Keratinocyte (primary cell): Measurements from ENCODE around the gene DSTYK. TPM values are rescaled to one million over a fixed set of nuclear protein-coding genes. Genes with fewer than 3 reads are reported as not detected.

Source experiments
- DNase-seq: peaks from one replicate; pipeline ENCODE4 v3.0.0-alpha.2; 2011; ENCODE audit warnings: low read depth, missing footprints, low spot score
- FAIRE-seq: peaks from 2 replicates; lab custom pipeline; 2011; peaks lifted over from hg19 to GRCh38; lab: Jason Lieb, UNC
- H2AFZ ChIP-seq: 2 replicates; pipeline ENCODE4 v1.6.0; 2012; ENCODE audit warnings: low read length, control low read depth, inconsistent platforms; ENCODE audit not compliant: control insufficient read depth
- H3K27ac ChIP-seq: 2 replicates; pipeline ENCODE4 v1.5.1; 2011; ENCODE audit warnings: low read length; ENCODE audit not compliant: control insufficient read depth, insufficient read depth
- H3K27me3 ChIP-seq: 3 replicates; pipeline ENCODE4 v1.6.0; 2011; ENCODE audit warnings: low read length; ENCODE audit not compliant: control insufficient read depth, insufficient read depth; ENCODE audit errors: extremely low read depth
- H3K36me3 ChIP-seq, 2 experiments: 2 replicates in 1 of 2; 3 replicates in 1 of 2; pipeline ENCODE4 v1.5.1; 2011; ENCODE audit warnings: low read length in 2 of 2, mild to moderate bottlenecking in 1 of 2; ENCODE audit not compliant: control insufficient read depth in 2 of 2, insufficient read depth in 2 of 2; ENCODE audit errors: extremely low read depth in 1 of 2
- H3K4me1 ChIP-seq: 3 replicates; pipeline ENCODE4 v1.5.1; 2011; ENCODE audit warnings: low read length; ENCODE audit not compliant: control insufficient read depth, insufficient read depth; ENCODE audit errors: extremely low read depth
- H3K4me2 ChIP-seq: 3 replicates; pipeline ENCODE4 v1.6.0; 2011; ENCODE audit warnings: low read depth, low read length; ENCODE audit not compliant: control insufficient read depth, insufficient read depth; ENCODE audit errors: extremely low read depth
- H3K4me3 ChIP-seq, 3 experiments: fragments of 200-600 bp in 1 of 3; sonication (generic) in 1 of 3; 2 replicates in 2 of 3; 3 replicates in 1 of 3; pipeline ENCODE4 v1.5.1; 2011 to 2016; ENCODE audit warnings: low read length in 3 of 3, mild to moderate bottlenecking in 3 of 3, control low read depth in 2 of 3, inconsistent platforms in 1 of 3, low read depth in 1 of 3, mixed read lengths in 1 of 3, mixed run types in 1 of 3, moderate library complexity in 1 of 3; ENCODE audit not compliant: control insufficient read depth in 2 of 3, insufficient read depth in 2 of 3; ENCODE audit errors: extremely low read depth in 1 of 3
- H3K79me2 ChIP-seq: 2 replicates; pipeline ENCODE4 v1.6.0; 2012; ENCODE audit warnings: low read length; ENCODE audit not compliant: control insufficient read depth, insufficient read depth
- H3K9ac ChIP-seq: 3 replicates; pipeline ENCODE4 v1.6.0; 2011; ENCODE audit warnings: low read length; ENCODE audit not compliant: control insufficient read depth, insufficient read depth; ENCODE audit errors: extremely low read depth
- H3K9me1 ChIP-seq: 3 replicates; pipeline ENCODE4 v1.6.0; 2011; ENCODE audit warnings: low read length; ENCODE audit not compliant: control insufficient read depth, insufficient read depth; ENCODE audit errors: extremely low read depth
- H3K9me3 ChIP-seq: 2 replicates; pipeline ENCODE4 v1.5.1; 2012; ENCODE audit warnings: low read depth, low read length; ENCODE audit not compliant: control insufficient read depth
- H4K20me1 ChIP-seq: 3 replicates; pipeline ENCODE4 v1.6.0; 2011; ENCODE audit warnings: low read length; ENCODE audit not compliant: control insufficient read depth, insufficient read depth; ENCODE audit errors: extremely low read depth
- CTCF ChIP-seq, 3 experiments: IDR thresholded peaks in 1 of 3; conservative IDR thresholded peaks in 1 of 3; optimal IDR thresholded peaks in 1 of 3; 2 replicates in 2 of 3; 3 replicates in 1 of 3; pipeline versions ENCODE3 to v1.5.1; 2011; ENCODE audit warnings: low read length in 3 of 3, mild to moderate bottlenecking in 3 of 3, moderate library complexity in 2 of 3, control low read depth in 1 of 3, inconsistent platforms in 1 of 3; ENCODE audit not compliant: insufficient read depth in 2 of 3; ENCODE audit errors: extremely low read depth in 1 of 3
- EZH2 ChIP-seq: IDR thresholded peaks from one replicate; pipeline ENCODE4 v1.6.1; 2012; ENCODE audit warnings: inconsistent platforms, mild to moderate bottlenecking, low read length, moderate library complexity
- dilution Hi-C: fragments of 300-500 bp; cut with MboI; formaldehyde crosslinking; loops from one replicate; pipeline ENCODE4 v1.7.0; 2020; ENCODE audit warnings: low sequenced_read_pairs; ENCODE audit not compliant: extremely low pct_ligation_motif_present
- polyA plus RNA-seq, 5 experiments: library from polyadenylated mRNA; depleted of rRNA in 3 of 5; stranded (reverse) in 3 of 5; stranded (forward) in 1 of 5; unstranded in 1 of 5; fragments of >200 nt; gene quantifications; 1 replicate in 1 of 5; 2 replicates in 3 of 5; 3 replicates in 1 of 5; pipeline versions ENCODE4 v1.2.1 to v1.2.3, GENCODE V29; 2011 to 2012; ENCODE audit warnings: missing spikeins in 2 of 5, low read depth in 1 of 5, low replicate concordance in 1 of 5

Gene DSTYK
- polyA plus RNA-seq, 1 donor (not counting 4 experiments of a cell fraction or from before 2014, with no cell fraction given): 7.6 TPM

GRCh38 chr1:205133287-205133686, 78.2 kb downstream of the DSTYK start:
- no peaks in the 10 kb centered on the region for H3K9me3 ChIP-seq
- no peaks in the 10 kb centered on the region for H4K20me1 ChIP-seq
- FAIRE-seq (no peak), DNase-seq (no peak)
- dilution Hi-C loops: no loop called here
- no peaks in the 10 kb centered on the region for H3K4me1 ChIP-seq
- no peaks in the 10 kb centered on the region for H3K27me3 ChIP-seq
- no peak overlapping the region for H3K4me3 ChIP-seq
- no peak overlapping the region for H2AFZ ChIP-seq
- H3K9me1 ChIP-seq: no peaks in the 10 kb centered on the region
- H3K36me3 ChIP-seq: no peaks in the 10 kb centered on the region
- H3K27ac ChIP-seq: no peak overlapping the region
- no peak overlapping the region for H3K9ac ChIP-seq
- H3K4me2 ChIP-seq: no peak overlapping the region
- no peaks in the 10 kb centered on the region for H3K79me2 ChIP-seq
- TF ChIP-seq CTCF (optimal IDR thresholded peaks at IDR 0.05 in 1 of 3, IDR thresholded peaks at IDR 0.05 in 1 of 3, conservative IDR thresholded peaks at IDR 0.05 in 1 of 3; ENCODE audit: extremely low read depth in 1 of 3, insufficient read depth in 2 of 3, low read length in 3 of 3) (no peak), EZH2 (no peak)

- Histone ChIP-seq H3K27ac (no peak overlapping the region), H3K4me2 (no peak overlapping the region), H2AFZ (no peak overlapping the region), H4K20me1 (no peaks in the 10 kb centered on the region), H3K4me3 (no peak overlapping the region), H3K9me1 (no peaks in the 10 kb centered on the region), H3K79me2 (no peaks in the 10 kb centered on the region), H3K9ac (no peak overlapping the region), H3K36me3 (no peaks in the 10 kb centered on the region), H3K9me3 (no peaks in the 10 kb centered on the region), H3K27me3 (no peaks in the 10 kb centered on the region), H3K4me1 (no peaks in the 10 kb centered on the region)
- dilution Hi-C loops: no loop called here
- TF ChIP-seq CTCF (optimal IDR thresholded peaks at IDR 0.05 in 1 of 3, IDR thresholded peaks at IDR 0.05 in 1 of 3, conservative IDR thresholded peaks at IDR 0.05 in 1 of 3; ENCODE audit: extremely low read depth in 1 of 3, insufficient read depth in 2 of 3, low read length in 3 of 3) (no peak), EZH2 (no peak)
- no peak for FAIRE-seq
- no peak for DNase-seq
Measured at GRCh38 chr1:205129447-205130029, 82.0 kb downstream of the DSTYK start.
